GM12891 (cell line): ENCODE measurements around the gene METTL21C.

Experiments
- DNase-seq: peaks from one replicate; pipeline ENCODE4 v3.0.0; 2011; ENCODE audit warnings: low spot score; ENCODE audit not compliant: insufficient read length
- FAIRE-seq: peaks from 2 replicates; lab custom pipeline; 2011; peaks lifted over from hg19 to GRCh38; lab: Jason Lieb, UNC
- PAX5 ChIP-seq: IDR thresholded peaks from 2 replicates; pipeline ENCODE4 v1.6.1; 2011; ENCODE audit warnings: low read length, moderate library complexity, mild to moderate bottlenecking; ENCODE audit not compliant: insufficient read depth, severe bottlenecking
- POLR2A ChIP-seq: IDR thresholded peaks from 2 replicates; pipeline ENCODE4 v1.6.1; 2011; ENCODE audit warnings: low read depth, low read length, control low read depth
- POLR2AphosphoS5 ChIP-seq: IDR thresholded peaks from 2 replicates; pipeline ENCODE4 v1.6.1; 2011; ENCODE audit warnings: low read depth, low read length, control low read depth
- POU2F2 ChIP-seq: IDR thresholded peaks from 2 replicates; pipeline ENCODE4 v1.6.1; 2011; ENCODE audit warnings: low read depth, mild to moderate bottlenecking, control low read depth, low read length, moderate library complexity
- SPI1 ChIP-seq: IDR thresholded peaks from 2 replicates; pipeline ENCODE4 v1.6.1; 2011; ENCODE audit warnings: low read depth, low read length, control low read depth
- TAF1 ChIP-seq: IDR thresholded peaks from 2 replicates; pipeline ENCODE4 v1.6.1; 2011; ENCODE audit warnings: low read depth, low read length, control low read depth

The METTL21C gene

DNA sequence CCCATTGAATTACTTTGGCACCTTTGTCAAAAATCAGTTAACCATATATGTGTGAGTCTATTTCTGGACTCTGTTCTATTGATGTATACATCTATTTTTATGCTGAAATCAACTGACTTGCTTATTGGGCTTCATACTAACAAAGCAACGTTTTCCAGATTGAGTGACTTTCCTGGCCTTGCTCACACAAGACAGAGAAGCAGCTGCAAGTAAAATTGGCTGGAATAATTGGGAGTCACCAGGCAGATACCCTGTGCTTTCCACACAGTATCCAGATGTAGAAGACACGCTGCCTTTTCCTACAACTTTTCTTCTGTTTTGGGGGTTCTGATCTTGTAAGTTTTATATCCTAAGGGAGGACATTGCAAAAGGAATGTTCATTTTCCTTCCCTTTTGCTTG, 11.2 kb downstream of the METTL21C start:
- DNase-seq, result no peak
- TF ChIP-seq TAF1 (no peak), PAX5 (no peak), SPI1 (no peak), POLR2A (no peak), POLR2AphosphoS5 (no peak), POU2F2 (no peak)
- no peak for FAIRE-seq

DNA sequence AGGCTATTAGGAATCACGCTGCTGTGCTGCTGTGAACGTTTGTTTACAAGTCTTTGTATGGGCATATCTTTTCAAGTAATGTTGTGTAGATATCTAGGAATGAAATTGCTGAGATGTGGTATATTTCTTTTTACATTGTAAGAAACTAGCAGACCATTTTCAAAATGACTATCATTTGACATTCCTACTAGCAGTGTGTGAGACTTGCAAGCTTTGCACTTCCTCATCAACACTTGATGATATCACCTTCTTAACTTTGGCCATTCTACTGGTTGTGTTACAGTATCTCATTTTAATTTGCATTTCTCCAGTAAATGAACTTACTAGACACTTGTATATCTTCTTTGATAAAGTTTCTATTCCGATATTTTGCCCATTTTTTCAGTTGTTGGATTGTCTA, 12.1 kb downstream of the METTL21C start:
- FAIRE-seq (no peak), DNase-seq (no peak)
- TF ChIP-seq SPI1, result peak; percentile 48
- TF ChIP-seq POU2F2, result no peak

DNA sequence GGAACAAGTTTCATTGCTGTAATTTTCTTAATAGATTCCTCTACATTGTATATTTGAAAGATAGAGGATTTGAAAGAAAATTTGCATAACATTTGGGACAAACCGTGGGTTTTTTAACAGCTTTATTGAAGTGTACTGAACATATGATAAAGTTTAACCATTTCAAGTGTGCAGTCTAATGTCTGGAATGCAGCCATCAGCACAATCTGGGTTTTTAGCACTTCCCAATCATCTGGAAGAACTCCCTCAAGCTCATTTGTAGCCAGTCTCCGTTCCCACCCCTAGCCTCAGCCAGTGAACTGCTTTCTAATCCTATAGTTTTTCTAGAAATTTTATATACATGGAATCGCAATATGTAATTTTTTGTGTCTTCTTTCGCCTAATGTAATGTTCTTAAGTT, 12.6 kb downstream of the METTL21C start:
- DNase-seq (no peak), FAIRE-seq (no peak)
- TF ChIP-seq SPI1, result no peak
- no peak for TF ChIP-seq POLR2A
- no peak for TF ChIP-seq POU2F2
- no peak for TF ChIP-seq PAX5
- no peak for TF ChIP-seq TAF1
- no peak for TF ChIP-seq POLR2AphosphoS5

DNA sequence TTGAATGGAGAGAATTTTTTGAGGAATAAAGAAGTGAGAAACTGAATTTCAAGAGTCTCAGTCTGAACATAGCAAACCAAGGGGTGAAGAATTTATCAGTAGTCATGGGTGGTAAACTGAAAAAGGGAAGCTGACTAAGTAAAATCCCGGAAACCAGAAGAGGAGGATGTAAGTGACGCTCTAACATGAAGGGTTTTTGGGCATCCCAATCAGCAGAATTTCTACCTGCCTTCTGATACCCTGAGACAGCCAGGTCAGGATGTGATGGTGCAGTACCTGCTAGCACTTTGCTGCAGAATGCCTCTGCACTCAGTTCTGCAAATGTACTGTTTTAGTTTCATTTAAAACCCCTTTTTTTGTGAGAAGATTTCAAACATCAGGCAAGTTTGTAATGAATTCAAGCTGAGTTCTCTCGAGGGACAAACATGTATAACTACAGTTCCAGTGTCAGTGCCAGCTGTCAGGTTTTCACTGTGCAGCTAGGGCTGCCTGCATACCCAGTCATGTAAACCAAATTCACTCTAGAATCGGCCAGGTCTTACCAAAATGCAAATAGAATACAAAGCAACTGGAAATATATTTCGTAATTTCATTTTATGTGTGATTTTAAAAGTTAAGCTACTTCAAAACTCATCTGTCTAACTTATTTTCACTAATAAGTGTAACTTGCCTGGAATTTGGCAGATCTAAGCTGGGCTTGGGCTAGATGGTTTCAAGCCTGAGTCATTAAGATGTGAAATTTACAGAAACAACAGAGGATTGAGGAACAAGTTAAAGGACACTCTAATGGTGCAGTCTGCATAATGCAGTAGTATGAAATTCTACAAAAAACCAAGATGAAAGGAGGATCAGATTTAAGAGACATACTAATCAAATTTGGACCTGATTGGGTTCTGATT, 13.8 kb downstream of the METTL21C start:
- TF ChIP-seq SPI1 (peak; percentile 15; the same call in 1 of the 2 replicates), TAF1 (no peak)
- DNase-seq (no peak), FAIRE-seq (peak; percentile 23)

DNA sequence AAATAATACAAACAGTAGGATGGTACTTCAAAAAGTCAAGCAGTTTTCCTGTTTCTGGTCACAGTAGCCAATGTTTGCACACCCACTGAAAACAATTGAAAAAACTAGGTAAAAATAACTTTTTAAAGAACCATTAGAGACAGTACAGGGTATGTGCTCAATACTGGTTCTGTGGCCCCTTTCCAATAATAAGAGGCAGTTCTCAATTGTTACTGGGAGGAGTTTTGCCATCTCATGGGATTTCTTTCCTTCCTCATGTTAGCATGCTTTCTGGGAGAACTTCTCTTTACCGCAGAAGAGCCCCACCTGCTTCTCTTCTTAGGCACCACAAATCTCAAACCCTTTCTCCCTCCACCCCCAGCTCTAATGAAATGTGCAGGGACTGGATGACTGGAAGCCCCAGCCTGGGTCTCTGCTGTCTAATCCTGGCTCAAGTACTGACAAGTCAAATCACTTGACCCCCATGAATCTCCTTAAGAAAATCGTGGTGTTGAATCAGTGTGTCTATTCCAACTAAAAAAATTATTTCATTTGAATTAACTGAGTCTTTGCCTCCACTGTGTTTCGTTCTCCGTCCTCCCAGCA, 14.6 kb downstream of the METTL21C start:
- TF ChIP-seq POLR2A, result no peak
- no peak for TF ChIP-seq POU2F2
- TF ChIP-seq POLR2AphosphoS5, result no peak
- no peak for TF ChIP-seq PAX5
- no peak for TF ChIP-seq TAF1
- no peak for TF ChIP-seq SPI1
- FAIRE-seq (no peak), DNase-seq (no peak)

DNA sequence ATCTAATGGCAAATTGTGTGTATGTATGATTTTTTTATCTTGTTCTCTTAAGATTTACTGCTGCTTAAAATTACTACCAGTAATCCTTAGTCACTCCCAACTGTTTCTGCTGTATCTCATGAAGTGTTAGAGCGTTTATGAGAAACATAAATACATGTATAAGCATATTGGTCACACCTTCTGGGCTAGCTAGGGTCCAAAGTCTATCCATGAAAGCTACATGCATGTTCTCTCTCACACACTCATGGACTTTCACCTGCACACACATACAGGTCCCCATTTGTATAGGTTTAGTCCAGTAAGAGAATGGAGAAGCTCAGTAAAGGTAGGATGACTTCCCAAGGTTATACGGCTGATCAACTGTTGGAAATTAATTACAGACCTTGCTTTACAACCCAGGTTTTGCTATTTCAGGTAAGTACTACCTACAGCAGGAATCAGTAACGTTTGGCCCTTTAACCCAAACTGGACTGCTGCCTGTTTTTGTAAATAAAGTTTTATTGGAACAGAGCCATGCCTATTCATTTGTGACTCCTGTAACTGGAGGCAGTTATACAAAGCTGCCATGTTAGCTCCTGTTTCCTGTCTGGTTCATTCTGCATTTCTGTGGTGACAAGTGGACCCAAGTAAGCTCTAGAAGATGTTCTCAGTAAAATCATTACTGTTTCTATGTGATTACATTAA, 15.3 kb downstream of the METTL21C start:
- FAIRE-seq, result peak; percentile 57
- DNase-seq, result no peak
- TF ChIP-seq TAF1 (no peak), SPI1 (no peak), PAX5 (no peak), POLR2A (no peak), POLR2AphosphoS5 (no peak), POU2F2 (no peak)

DNA sequence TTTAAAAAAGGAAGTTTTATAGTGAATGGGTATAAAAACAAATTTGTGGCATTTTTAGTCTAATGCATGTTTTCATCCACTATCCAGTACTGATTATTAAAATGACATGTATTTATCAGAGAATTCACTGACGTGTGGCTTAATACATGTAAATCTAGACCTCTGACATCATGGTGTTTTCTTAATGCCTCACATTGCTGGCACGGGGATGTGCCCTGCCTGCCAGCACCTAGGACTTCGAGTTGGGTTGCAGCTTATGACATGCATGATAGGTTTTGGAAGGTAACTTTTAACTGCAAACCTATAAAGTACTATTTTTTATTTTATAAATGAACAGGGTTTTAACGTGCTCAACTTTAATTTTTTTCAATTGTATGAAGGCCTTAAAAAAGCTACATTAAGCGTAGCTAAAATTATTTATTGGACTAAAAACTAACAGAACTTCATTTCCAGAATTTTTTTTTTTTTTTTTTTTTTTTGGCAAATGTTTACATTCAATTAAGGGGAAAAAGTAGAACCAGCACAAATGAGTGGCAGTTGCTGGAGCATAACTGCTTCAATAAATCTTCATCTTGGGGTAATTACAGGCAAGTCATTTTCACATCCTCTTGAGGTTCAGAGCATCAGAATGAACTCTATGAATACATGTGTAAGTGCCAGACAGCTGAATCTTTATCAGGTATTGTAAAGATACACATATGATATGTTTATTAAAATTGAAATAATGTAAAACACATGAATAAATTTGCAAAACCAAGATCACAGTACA, 16.3 kb downstream of the METTL21C start:
- FAIRE-seq, result no peak
- TF ChIP-seq POLR2AphosphoS5, result no peak
- TF ChIP-seq SPI1, result 0 out of 2 replicates have a peak, but pooled peaks have one; percentile 10
- no peak for DNase-seq

DNA sequence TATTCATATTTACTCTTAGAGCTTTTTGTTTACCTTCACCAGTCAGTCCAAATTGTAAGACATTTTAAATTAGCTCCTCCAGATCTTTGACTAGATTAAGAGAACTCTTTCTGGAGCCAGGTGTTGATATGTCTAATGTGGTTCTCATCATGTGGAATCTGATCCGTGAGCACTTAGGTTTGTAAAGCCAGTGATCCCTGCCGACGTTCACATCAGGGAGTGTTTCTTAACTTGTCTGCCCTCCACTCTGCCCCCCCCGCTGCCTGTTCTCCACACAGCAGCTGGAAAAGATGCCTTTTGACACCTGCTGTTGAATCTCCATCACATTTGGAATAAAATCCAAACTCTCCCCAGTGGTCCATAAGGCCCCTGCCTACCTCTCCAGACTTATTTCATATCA, 17.7 kb downstream of the METTL21C start:
- no peak for TF ChIP-seq SPI1
- no peak for TF ChIP-seq POLR2A
- no peak for TF ChIP-seq POU2F2
- no peak for TF ChIP-seq PAX5
- DNase-seq (no peak), FAIRE-seq (no peak)

DNA sequence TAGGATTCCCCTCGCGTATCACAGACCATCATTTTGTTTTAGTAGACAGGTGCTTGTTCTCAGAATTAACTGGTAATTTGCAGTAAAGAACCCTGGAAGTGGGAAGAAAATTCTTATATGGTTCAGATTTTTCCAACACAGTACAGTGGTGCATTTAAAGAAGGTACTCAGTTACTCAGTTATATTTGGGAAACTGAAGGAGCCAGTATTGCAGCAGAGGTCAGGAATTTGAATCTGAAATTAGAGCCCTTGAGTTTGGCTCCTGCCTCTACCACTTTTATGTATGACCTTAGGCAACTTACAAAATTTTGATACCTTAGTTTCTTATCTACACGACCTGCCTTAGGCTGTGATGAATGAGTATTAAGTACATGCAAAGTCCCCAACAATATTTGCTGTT, 19.7 kb downstream of the METTL21C start:
- TF ChIP-seq SPI1 (no peak), POLR2A (no peak), PAX5 (no peak), POU2F2 (no peak), POLR2AphosphoS5 (no peak)
- DNase-seq (no peak), FAIRE-seq (no peak)
